K562 (cell line): ENCODE measurements around the gene CSF2. TPM values are rescaled to one million over a fixed set of nuclear protein-coding genes. Genes with fewer than 3 reads are reported as not detected.

Source experiments
- ATAC-seq: fragments of 200-7000 bp; cut with Tn5 transposase; 3 replicates; pipeline ENCODE4 v1.9.1; 2020; ENCODE audit warnings: moderate library complexity
- BruUV-seq: library from RNA; stranded (reverse); fragments of 400-500 nt; replicated peaks from 2 replicates; lab custom pipeline; 2021; lab: Mats Ljungman, UMichigan
- CTCF ChIA-PET: fragments of 300-600 bp; formaldehyde crosslinking; extraction: SDS; loops from one replicate; lab custom pipeline; 2021; ENCODE audit warnings: low intra/inter-chr PET ratio; lab: Yijun Ruan, JAX
- POLR2A ChIA-PET: fragments of 300-600, 350-650 bp; sonication (Branson Sonifier 250); formaldehyde crosslinking; extraction: SDS; loops from one replicate; lab custom pipeline; 2021; ENCODE audit warnings: antibody characterized with exemption, inconsistent platforms; lab: Yijun Ruan, JAX
- DNase-seq, 4 experiments: peaks; one replicate each; pipeline versions ENCODE4 v3.0.0 to v3.0.0-alpha.2; 2011 to 2018; ENCODE audit warnings: low spot score in 3 of 4, mixed read lengths in 3 of 4; ENCODE audit errors: extremely low read depth in 1 of 4
- FAIRE-seq: peaks from 2 replicates; lab custom pipeline; 2011; peaks lifted over from hg19 to GRCh38; lab: Jason Lieb, UNC
- H2AFZ ChIP-seq: 2 replicates; pipeline ENCODE4 v1.6.0; 2011; ENCODE audit warnings: low read depth, low read length, control low read depth, inconsistent platforms
- H3K27ac ChIP-seq: fragments of 200-600 bp; 3 replicates; pipeline ENCODE4 v1.8.0; 2011; ENCODE audit warnings: low read depth, mild to moderate bottlenecking, control low read depth, inconsistent platforms, low read length, moderate library complexity, mixed read lengths; ENCODE audit errors: extremely low read depth
- H3K27me3 ChIP-seq, 2 experiments: fragments of 300-600 bp in 1 of 2; 2 replicates in 1 of 2; 3 replicates in 1 of 2; pipeline versions ENCODE4 v1.6.0 to v1.8.0; 2011; ENCODE audit warnings: inconsistent platforms in 2 of 2, low read length in 2 of 2, mild to moderate bottlenecking in 1 of 2, mixed read lengths in 1 of 2, moderate library complexity in 1 of 2; ENCODE audit not compliant: control insufficient read depth in 2 of 2, insufficient read depth in 2 of 2
- H3K36me3 ChIP-seq: fragments of 300-600 bp; 3 replicates; pipeline ENCODE4 v1.8.0; 2011; ENCODE audit warnings: mild to moderate bottlenecking, low read length, inconsistent platforms; ENCODE audit not compliant: control insufficient read depth, insufficient read depth
- H3K4me1 ChIP-seq, 2 experiments: fragments of 200-600 bp in 1 of 2; replicated peaks in 1 of 2; 2 replicates in 1 of 2; 3 replicates in 1 of 2; pipeline versions ENCODE4 v1.5.1 to v1.8.0; 2011; ENCODE audit warnings: inconsistent platforms in 2 of 2, low read length in 2 of 2, mild to moderate bottlenecking in 1 of 2, mixed read lengths in 1 of 2, moderate library complexity in 1 of 2; ENCODE audit not compliant: control insufficient read depth in 2 of 2, insufficient read depth in 2 of 2
- H3K4me2 ChIP-seq: 2 replicates; pipeline ENCODE4 v1.6.1; 2011; ENCODE audit warnings: low read length, control low read depth, inconsistent platforms, mixed read lengths; ENCODE audit not compliant: insufficient read depth
- H3K4me3 ChIP-seq: fragments of 200-600 bp; sonication (generic), shearing (Covaris generic); 2 replicates; pipeline ENCODE4 v1.5.1; 2016; ENCODE audit warnings: control low read depth, inconsistent platforms
- H3K79me2 ChIP-seq: fragments of 200-600 bp; 3 replicates; pipeline ENCODE4 v1.8.0; 2011; ENCODE audit warnings: low read length, inconsistent platforms; ENCODE audit not compliant: control insufficient read depth, insufficient read depth
- H3K9ac ChIP-seq, 2 experiments: 2 replicates each; pipeline versions ENCODE4 v1.6.0 to v1.6.1; 2011; ENCODE audit warnings: low read depth in 2 of 2, low read length in 2 of 2, control low read depth in 1 of 2, inconsistent platforms in 1 of 2, mild to moderate bottlenecking in 1 of 2, mixed read lengths in 1 of 2; ENCODE audit not compliant: insufficient read depth in 1 of 2
- H3K9me1 ChIP-seq: one replicate; pipeline ENCODE4 v1.6.0; 2011; ENCODE audit warnings: inconsistent platforms, mild to moderate bottlenecking, low read length, moderate library complexity; ENCODE audit not compliant: control insufficient read depth, insufficient read depth
- H3K9me3 ChIP-seq: replicated peaks from 2 replicates; pipeline ENCODE4 v1.5.1; 2011; ENCODE audit warnings: low read depth, low read length, inconsistent platforms; ENCODE audit not compliant: control insufficient read depth, insufficient read depth
- H4K20me1 ChIP-seq: replicated peaks from 2 replicates; pipeline ENCODE4 v1.6.1; 2011; ENCODE audit warnings: low read length, inconsistent platforms, mixed read lengths; ENCODE audit not compliant: control insufficient read depth, insufficient read depth
- CREB3L1 ChIP-seq: fragments of 450-650 bp; IDR thresholded peaks from 2 replicates; pipeline ENCODE4 v1.6.1; 2014; ENCODE audit warnings: low read depth, mild to moderate bottlenecking, moderate library complexity, borderline replicate concordance
- GABPB1 ChIP-seq: sonication (generic); formaldehyde crosslinking; IDR thresholded peaks from 2 replicates; pipeline ENCODE4 v1.8.0; 2022; ENCODE audit warnings: mild to moderate bottlenecking, missing genetic modification reagents
- ID3 ChIP-seq, 2 experiments: fragments of 250-450 bp in 1 of 2; fragments of 450-650 bp in 1 of 2; sonication (Bioruptor Pico) in 1 of 2; IDR thresholded peaks; 2 replicates each; pipeline versions ENCODE4 v1.6.1 to v1.8.0; 2016 to 2021; ENCODE audit warnings: mild to moderate bottlenecking in 2 of 2, moderate library complexity in 2 of 2, missing compliant biosample characterization in 1 of 2, missing genetic modification characterization in 1 of 2
- MECOM ChIP-seq: fragments of 250-450 bp; sonication (Bioruptor Pico); IDR thresholded peaks from 2 replicates; pipeline ENCODE4 v1.8.0; 2022; ENCODE audit warnings: inconsistent platforms
- MYNN ChIP-seq, 2 experiments: sonication (generic); formaldehyde crosslinking in 1 of 2; IDR thresholded peaks; 2 replicates each; pipeline versions ENCODE4 v1.5.0 to v1.6.1; 2016 to 2020; ENCODE audit warnings: antibody characterized with exemption in 1 of 2, missing genetic modification reagents in 1 of 2
- NCOA1 ChIP-seq: fragments of 450-650 bp; IDR thresholded peaks from 2 replicates; pipeline ENCODE4 v1.6.1; 2016; ENCODE audit warnings: low read depth
- OTX1 ChIP-seq: fragments of 450-650 bp; formaldehyde crosslinking; IDR thresholded peaks from 2 replicates; pipeline ENCODE4 v1.4.0; 2022; ENCODE audit warnings: mild to moderate bottlenecking
- PKNOX1 ChIP-seq: fragments of 450-650 bp; IDR thresholded peaks from 2 replicates; pipeline ENCODE4 v1.6.1; 2016
- RNF2 ChIP-seq: sonication (generic); IDR thresholded peaks from 2 replicates; pipeline ENCODE4 v1.6.1; 2016
- STAG1 ChIP-seq: sonication (generic); formaldehyde crosslinking; IDR thresholded peaks from 2 replicates; pipeline ENCODE4 v1.5.0; 2020; ENCODE audit warnings: missing genetic modification reagents, borderline replicate concordance
- SUPT5H ChIP-seq: fragments of 450-650 bp; IDR thresholded peaks from 2 replicates; pipeline ENCODE4 v1.6.1; 2016
- ZNF592 ChIP-seq: fragments of 450-650 bp; IDR thresholded peaks from 2 replicates; pipeline ENCODE4 v1.6.1; 2017; ENCODE audit warnings: antibody characterized with exemption, mild to moderate bottlenecking
- WGBS: fragments of 100-300 bp; shearing (Covaris generic); methylation state at CpG from one replicate; pipeline ENCODE4 v1.1.6; 2016; ENCODE audit warnings: low coverage, mixed read lengths; ENCODE audit not compliant: insufficient coverage; ENCODE audit errors: missing lambda C conversion rate; 5-methylcytosine and 5-hydroxymethylcytosine counted together
- in situ Hi-C: fragments of 300-500 bp; cut with MboI; formaldehyde crosslinking; loops from 4 replicates; pipeline ENCODE4 v1.15.0; 2018; ENCODE audit warnings: inconsistent platforms, mixed read lengths
- intact Hi-C: fragments of 100-400 bp; cut with micrococcal nuclease; formaldehyde crosslinking; loops from 2 replicates; pipeline ENCODE4 v1.14.2; 2022
- polyA plus RNA-seq, 8 experiments: library from polyadenylated mRNA; depleted of rRNA in 4 of 8; stranded (reverse) in 5 of 8; unstranded in 3 of 8; fragments of >200 nt; fragmentation: Nextera tagmentation in 2 of 8; fragmentation: Illumina TruSeq in 1 of 8; extraction: Ambion mirVana in 2 of 8; extraction: Trizol in 1 of 8; gene quantifications; 2 replicates each; pipeline versions ENCODE4 v1.2.1 to v1.2.3, GENCODE V29; 2011 to 2014; ENCODE audit warnings: inconsistent platforms in 1 of 8, missing spikeins in 1 of 8
- total RNA-seq, 7 experiments: library from RNA; depleted of rRNA in 6 of 7; stranded (reverse); fragments of >200 nt in 6 of 7; fragmentation: Illumina TruSeq in 2 of 7; extraction: Trizol in 2 of 7; gene quantifications; 2 replicates each; pipeline versions ENCODE4 v1.2.1 to v1.2.3, GENCODE V29; 2011 to 2021; ENCODE audit warnings: low replicate concordance in 1 of 7

The CSF2 gene
- total and polyA plus RNA-seq, 9 of the 15 experiments (the other 6 are each of a cell fraction or from before 2014, with no cell fraction given): 0.25 to 0.29 TPM; not detected in 7

GRCh38 chr5:132087176-132087575 lies 13.6 kb downstream of the CSF2 start:
- H3K79me2 ChIP-seq: no peaks in the 10 kb centered on the region
- no peaks in the 10 kb centered on the region for H3K27me3 ChIP-seq
- ChIA-PET CTCF (no interaction called here), POLR2A (interaction anchor here (0.6 to 2.0 kb wide), 4 partner anchors 16 to 409 kb away, joined by 3 to 5 read pairs (median 4); no protein-coding TSS in a partner anchor)
- H3K9me3 ChIP-seq: no peaks in the 10 kb centered on the region
- H3K27ac ChIP-seq: no peak overlapping the region
- H3K4me2 ChIP-seq: no peak overlapping the region; the same call in 1 of the 2 replicates
- no peak for DNase-seq
- no peaks in the 10 kb centered on the region for H4K20me1 ChIP-seq
- FAIRE-seq: peak; percentile 77
- no peak overlapping the region for H3K4me3 ChIP-seq
- peaks cover 19 to 37% of the 10 kb centered on the region in 2 experiments for H3K4me1 ChIP-seq
- BruUV-seq: no TSS peak
- in situ Hi-C loops (no loop called here), intact Hi-C loops (no loop called here)
- peak overlapping the region in 1 of 2 experiments; percentile 10; a peak in 1 of 4 replicates for H3K9ac ChIP-seq
- ATAC-seq: peak; percentile 30
- no peaks in the 10 kb centered on the region for H3K36me3 ChIP-seq
- peaks cover 5% of the 10 kb centered on the region for H3K9me1 ChIP-seq
- H2AFZ ChIP-seq: no peak overlapping the region
- 58% methylated on average over 6 of the region's 6 CpGs for WGBS
- no peak for TF ChIP-seq STAG1 (CRISPR knock-in tag)
- no peak for TF ChIP-seq NCOA1
- no peak for TF ChIP-seq ZNF592
- peak; percentile 37; the same call in 1 of the 2 replicates for TF ChIP-seq PKNOX1
- no peak for TF ChIP-seq MYNN (IDR thresholded peaks at IDR 0.05)
- TF ChIP-seq MYNN (CRISPR knock-in tag; IDR thresholded peaks at IDR 0.05): no peak
- TF ChIP-seq RNF2: no peak
- no peak for TF ChIP-seq SUPT5H
- TF ChIP-seq CREB3L1: no peak
- peak; percentile 37; the same call in 1 of the 2 replicates for TF ChIP-seq OTX1 (CRISPR knock-in tag)
- no peak for TF ChIP-seq ID3 (CRISPR knock-in tag; IDR thresholded peaks at IDR 0.05)
- TF ChIP-seq ID3 (tag; IDR thresholded peaks at IDR 0.05): no peak
- no peak for TF ChIP-seq GABPB1 (CRISPR knock-in tag)
- TF ChIP-seq MECOM (CRISPR knock-in tag): peak; percentile 42; the same call in 1 of the 2 replicates
